ENCODE data around the gene PLCB1.

GRCh38 chr20:8803941-8804340, 671.9 kb downstream of the PLCB1 start:
- TF ChIP-seq POLR2A (IDR thresholded peaks at IDR 0.05) (no peak), CTCF (IDR thresholded peaks at IDR 0.05) (no peak)

Measured in Peyer's patch (tissue), 4 donors.